CD4-positive, alpha-beta T cell treated with Interleukin-17A for 4 hours (primary cell): Measurements from ENCODE around the gene CCL25.
"Not testable (repeated sequence)": the region's sequence is repeated elsewhere in the genome, so short reads cannot be mapped to it uniquely, and the experiment has no call there.

Experiments used
- DNase-seq: peaks from one replicate; pipeline ENCODE4 v3.0.0-alpha.2; 2020; ENCODE audit warnings: mixed read lengths

The CCL25 gene

GRCh38 chr19:8052464-8052859, at the start of gene CCL25:
CCL25 (plus strand) TSS chr19:8052760; CDS start chr19:8053050, 290 bp downstream.
- no peak for DNase-seq

- no peak for DNase-seq
Measured at GRCh38 chr19:8004001-8004400, 48.6 kb upstream of the CCL25 start.

- DNase-seq = peak; percentile 8
Measured at GRCh38 chr19:8004723-8005513, 47.6 kb upstream of the CCL25 start.

GRCh38 chr19:8005534-8006256, 46.9 kb upstream of the CCL25 start, which contains the start of gene ELAVL1:
ELAVL1 (minus strand) TSS chr19:8005641; CDS start chr19:7991815, 13,826 bp downstream.
- DNase-seq = peak; percentile 91

GRCh38 chr19:8017808-8018207, 34.8 kb upstream of the CCL25 start:
- DNase-seq = peak; percentile 45

GRCh38 chr19:8020681-8021080, 31.9 kb upstream of the CCL25 start:
- no peak for DNase-seq

- DNase-seq = no peak
Measured at GRCh38 chr19:8021374-8021773, 31.2 kb upstream of the CCL25 start.

- DNase-seq = no peak
Measured at GRCh38 chr19:8022275-8022674, 30.3 kb upstream of the CCL25 start.

- DNase-seq = no peak
Measured at GRCh38 chr19:8023371-8023770, 29.2 kb upstream of the CCL25 start.

- DNase-seq = not testable (repeated sequence)
Measured at GRCh38 chr19:8024256-8024655, 28.3 kb upstream of the CCL25 start.

GRCh38 chr19:8025316-8025715, 27.2 kb upstream of the CCL25 start:
- DNase-seq = no peak

- DNase-seq = no peak
Measured at GRCh38 chr19:8028951-8029491, 23.5 kb upstream of the CCL25 start.

- no peak for DNase-seq
Measured at GRCh38 chr19:8030960-8031359, 21.6 kb upstream of the CCL25 start.

- not testable (repeated sequence) for DNase-seq
Measured at GRCh38 chr19:8033287-8034177, 19.0 kb upstream of the CCL25 start.

GRCh38 chr19:8034178-8034525, 18.4 kb upstream of the CCL25 start:
- DNase-seq = no peak

GRCh38 chr19:8036434-8037099, 16.0 kb upstream of the CCL25 start:
- DNase-seq = no peak

GRCh38 chr19:8038815-8039214, 13.7 kb upstream of the CCL25 start:
- DNase-seq = no peak

GRCh38 chr19:8039231-8039630, 13.3 kb upstream of the CCL25 start:
- no peak for DNase-seq

- DNase-seq = no peak
Measured at GRCh38 chr19:8041531-8041931, 11.0 kb upstream of the CCL25 start.

- no peak for DNase-seq
Measured at GRCh38 chr19:8042900-8043299, 9.7 kb upstream of the CCL25 start.

GRCh38 chr19:8044018-8044417, 8.5 kb upstream of the CCL25 start:
- DNase-seq = no peak

GRCh38 chr19:8045872-8046568, 6.5 kb upstream of the CCL25 start:
- DNase-seq = no peak
